GM10266 (cell line): ENCODE measurements around the gene POC1B.

Experiments used
- DNase-seq: peaks from one replicate; pipeline ENCODE4 v3.0.0; 2012; ENCODE audit errors: extremely low spot score
- CTCF ChIP-seq: IDR thresholded peaks from 2 replicates; pipeline ENCODE4 v1.5.1; 2012; ENCODE audit warnings: mild to moderate bottlenecking, low read depth; ENCODE audit not compliant: control insufficient read depth, insufficient read depth; ENCODE audit errors: missing control alignments

Gene POC1B

GRCh38 chr12:89376844-89377243, 149.0 kb downstream of the POC1B start:
- DNase-seq, result no peak
- TF ChIP-seq CTCF, result no peak

- TF ChIP-seq CTCF, result no peak
- DNase-seq, result no peak
Measured at GRCh38 chr12:89376202-89376529, 149.7 kb downstream of the POC1B start.

DNA sequence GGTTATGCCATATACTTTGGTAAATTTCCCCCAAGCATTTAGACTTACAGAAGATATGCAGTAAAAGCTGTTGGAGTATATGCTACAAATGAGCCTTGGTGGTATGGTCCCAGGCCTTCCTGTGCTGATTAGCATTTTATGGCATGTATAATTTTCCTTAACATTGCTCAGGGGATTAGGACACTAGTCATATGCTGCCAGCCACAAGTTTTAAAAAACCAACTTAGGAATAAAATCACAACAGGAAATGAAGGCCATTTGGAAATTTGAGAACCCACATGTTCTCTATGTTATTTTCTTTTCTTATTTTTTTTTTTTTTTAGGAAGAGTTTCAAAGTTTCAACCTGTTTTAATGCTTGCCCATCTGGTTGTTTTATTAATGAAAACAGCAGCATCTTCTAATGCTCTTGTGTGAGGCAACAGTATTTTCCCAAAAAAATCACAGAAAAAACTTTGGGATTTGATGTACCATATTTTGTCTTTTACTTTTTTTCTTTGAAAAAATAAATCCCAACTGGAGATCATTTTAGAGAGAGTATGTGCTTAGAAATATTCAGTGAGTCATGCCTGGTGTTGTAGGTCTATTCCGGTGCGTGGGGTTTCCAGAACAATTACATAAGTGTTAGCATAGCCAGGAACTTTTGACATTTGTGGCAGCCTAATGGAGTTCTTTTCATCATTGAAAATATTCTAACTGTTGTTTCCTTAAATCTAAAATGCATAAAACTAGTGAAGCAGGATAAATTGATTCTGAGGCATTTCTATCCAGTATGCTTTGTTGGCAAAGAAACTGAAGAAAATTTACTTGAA, 151.9 kb downstream of the POC1B start:
- no peak for TF ChIP-seq CTCF

GRCh38 chr12:89372584-89373370, 153.1 kb downstream of the POC1B start:
- no peak for DNase-seq
- no peak for TF ChIP-seq CTCF

More for the DNA sequence above, 151.9 kb downstream of the POC1B start:
- DNase-seq, result no peak

DNA sequence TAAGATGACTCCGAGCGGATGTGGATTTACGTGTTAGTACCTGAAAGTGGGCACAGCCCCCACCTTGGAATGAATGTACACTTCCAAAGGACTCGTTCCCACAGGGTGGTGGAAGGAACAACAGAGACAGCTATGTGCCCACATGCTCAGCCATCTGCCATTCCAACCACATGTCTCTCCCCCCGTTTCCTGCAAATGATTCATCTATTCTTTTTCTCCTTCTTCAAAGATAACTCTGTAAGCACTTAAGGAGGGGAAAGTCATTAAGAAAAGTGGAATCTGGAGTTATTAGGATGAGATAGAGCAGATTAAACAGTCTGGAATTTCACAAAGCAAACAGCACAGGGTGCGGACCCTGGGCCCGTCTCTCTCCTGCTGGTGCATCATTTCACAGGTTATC, 155.0 kb downstream of the POC1B start:
- no peak for TF ChIP-seq CTCF
- DNase-seq, result no peak

DNA sequence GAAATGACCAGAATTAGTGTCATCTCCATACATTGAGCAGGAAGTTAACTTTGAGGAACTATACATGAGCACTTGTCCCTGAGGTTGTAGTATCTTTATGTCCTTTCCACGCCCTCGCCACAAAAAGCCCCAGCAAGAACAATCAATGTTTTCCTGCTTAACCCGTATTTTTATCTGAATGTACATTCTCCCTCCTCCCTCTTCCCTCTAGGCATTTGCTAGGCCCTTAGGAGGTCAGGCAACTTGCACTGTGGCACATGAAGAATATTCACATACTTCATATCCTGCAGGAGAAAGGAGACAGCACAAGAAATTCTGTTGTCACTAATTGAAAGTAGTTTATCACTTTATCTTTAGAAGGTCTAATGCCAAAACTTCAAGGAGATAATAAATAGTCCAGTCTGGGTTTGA, 155.4 kb downstream of the POC1B start:
- no peak for DNase-seq
- TF ChIP-seq CTCF, result no peak
